Stimulated activated CD4-positive, alpha-beta T cell treated with anti-CD3 and anti-CD28 coated beads, TNF-alpha, amount 100 ng/mL, for 48 hours (primary cell): ENCODE measurements around the gene EDDM3A.
"Not testable (repeated sequence)": the region's sequence is repeated elsewhere in the genome, so short reads cannot be mapped to it uniquely, and the experiment has no call there.

Source experiments
- DNase-seq, 3 donors: peaks; one replicate each; pipeline ENCODE4 v3.0.0-alpha.2; 2020; ENCODE audit warnings: low read depth in 3 of 3

EDDM3A gene

DNA sequence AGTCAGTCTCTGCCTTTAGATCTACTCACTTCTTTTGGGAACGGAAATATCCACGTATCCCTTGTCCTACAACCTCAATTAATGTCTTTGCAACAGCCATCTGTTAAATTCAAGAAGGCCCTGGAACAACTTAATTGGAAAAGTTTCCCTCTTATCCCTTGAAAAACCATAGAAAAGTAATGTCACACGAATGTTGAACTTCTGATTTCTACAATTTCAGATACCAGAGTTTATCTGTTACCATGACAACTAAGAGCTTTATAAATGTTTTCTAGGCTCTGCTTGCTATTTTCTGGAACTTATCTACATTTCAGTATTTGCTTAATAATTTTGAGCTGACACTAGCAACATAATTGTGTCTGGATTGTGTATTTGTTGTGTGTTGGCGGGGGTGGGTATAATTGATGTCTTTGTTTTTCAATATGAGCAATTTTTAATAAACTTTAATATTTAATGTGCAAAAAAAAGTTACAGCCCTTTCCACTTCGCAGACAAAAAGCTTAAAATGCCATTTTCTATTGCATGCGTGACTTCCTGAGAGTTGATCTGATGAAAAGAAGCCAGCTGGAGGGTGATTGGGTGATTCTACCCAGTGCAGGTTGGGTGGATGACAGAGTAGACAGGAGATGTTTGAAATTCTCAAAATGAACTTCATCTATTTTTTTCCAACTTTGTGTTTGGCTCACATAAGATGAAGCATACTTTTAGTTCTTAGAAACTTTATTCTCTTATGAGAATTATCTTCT lies 11.8 kb upstream of the EDDM3A start:
- no peak for DNase-seq

GRCh38 chr14:20734430-20734806 lies 11.3 kb upstream of the EDDM3A start:
- DNase-seq, result no peak

DNA sequence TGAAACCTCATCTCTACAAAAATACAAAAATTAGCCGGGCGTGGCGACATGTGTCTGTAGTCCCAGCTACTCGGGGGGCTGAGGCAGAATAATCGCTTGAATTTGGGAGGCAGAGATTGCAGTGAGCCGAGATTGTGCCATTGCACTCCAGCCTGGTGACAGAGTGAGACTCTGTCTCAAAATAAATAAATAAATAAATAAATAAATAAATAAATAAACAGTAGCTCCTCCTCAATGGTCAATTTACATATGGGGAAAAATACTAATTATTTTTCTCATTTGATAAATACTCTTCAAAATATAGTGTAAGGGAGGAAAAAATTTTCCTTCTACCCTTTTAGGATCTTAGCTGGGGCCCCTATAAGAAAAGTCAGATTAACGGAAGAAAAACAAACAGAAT lies 7.4 kb upstream of the EDDM3A start:
- not testable (repeated sequence) for DNase-seq

DNA sequence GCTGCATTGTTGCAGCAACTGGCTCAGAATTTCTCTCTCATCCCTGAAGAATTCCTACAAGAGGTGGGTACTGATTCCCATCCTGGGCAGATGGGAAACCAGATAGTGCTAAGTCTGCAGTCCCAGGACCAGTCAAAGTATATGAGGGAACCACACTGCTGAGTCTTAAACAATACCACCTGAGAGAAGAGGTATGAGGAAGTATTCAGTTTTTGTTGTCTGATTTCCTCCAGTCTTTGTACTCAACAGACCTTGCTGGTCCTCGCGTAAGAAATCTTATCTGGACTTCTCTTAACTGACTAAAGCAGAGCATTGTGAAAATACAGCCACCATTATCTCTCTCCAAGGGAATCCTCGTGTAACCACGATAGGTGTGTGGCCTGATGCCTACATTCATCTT lies 3.6 kb upstream of the EDDM3A start:
- no peak for DNase-seq

DNA sequence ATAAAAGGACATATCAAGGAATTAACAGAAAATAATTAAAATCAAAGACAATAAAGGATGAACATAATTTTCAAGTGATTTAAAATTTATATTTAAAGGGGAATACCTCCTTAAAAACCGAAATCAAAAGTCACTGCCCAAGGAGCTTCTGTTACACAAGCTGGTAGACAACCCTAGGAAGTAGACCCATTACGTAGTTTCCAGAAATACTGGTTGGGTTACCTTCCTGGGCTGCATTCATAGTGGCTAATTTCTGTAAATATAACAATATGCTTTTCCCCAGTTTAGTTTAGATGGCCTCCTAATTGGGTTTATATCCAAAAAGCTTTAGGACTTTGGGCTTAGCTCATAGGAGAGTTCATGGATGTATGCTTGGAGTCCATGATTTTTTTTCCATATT lies 2.1 kb upstream of the EDDM3A start:
- DNase-seq, result no peak

DNA sequence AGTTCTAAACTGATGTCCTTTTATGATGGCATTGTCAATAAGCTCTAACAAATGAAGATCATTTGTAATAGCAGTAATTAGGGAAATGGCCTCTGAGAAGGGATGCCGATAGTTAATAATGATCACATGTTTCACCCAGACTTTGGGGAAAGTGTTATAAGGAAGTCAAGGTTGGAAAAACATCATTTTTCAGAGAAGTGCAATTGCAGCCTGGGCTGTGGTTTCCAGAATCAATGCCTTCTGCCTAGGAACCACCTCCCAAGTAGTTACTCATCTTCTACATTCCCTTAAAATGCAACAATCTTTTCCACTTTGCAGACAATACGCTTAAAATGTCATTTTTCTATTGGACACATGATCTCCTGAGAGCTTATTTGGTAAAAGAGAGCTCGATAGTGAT lies 879 bp downstream of the EDDM3A start:
- no peak for DNase-seq

DNA sequence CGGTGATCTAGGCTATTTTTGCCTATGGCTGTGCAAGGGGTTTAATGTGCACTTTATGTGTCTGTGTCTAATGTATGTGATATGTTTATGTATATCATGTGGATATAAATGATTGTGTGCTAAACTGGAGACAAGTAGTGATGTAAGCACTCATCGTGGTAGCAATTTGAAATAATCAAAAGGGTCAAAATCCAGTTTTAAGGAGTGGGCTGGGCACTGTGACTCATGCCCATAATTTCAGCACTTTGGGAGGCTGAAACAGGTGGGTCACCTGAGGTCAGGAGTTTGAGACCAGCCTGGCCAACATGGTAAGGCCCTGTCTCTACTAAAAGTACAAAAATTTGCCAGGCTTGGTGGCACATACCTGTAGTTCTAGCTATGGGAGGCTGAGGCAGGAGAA lies 2.8 kb downstream of the EDDM3A start:
- DNase-seq, result no peak

DNA sequence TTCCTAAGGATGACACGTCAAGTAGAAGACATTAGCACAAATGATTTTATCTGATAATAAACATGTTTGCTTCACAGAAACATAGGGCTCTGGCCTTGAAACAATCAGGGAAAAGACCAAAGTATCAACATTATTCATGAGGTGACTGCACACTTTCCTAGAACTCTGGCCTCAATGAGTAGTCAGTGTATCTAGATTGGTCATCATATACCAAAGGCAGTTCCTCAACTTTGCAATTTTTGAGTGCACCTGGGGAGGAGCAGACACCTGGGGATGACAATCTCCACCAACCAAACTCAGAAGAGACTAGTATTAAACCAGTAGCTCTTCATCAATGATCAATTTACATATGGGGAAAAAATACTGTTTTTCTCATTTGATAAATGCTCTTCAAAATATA lies 4.5 kb downstream of the EDDM3A start:
- DNase-seq, result no peak

- no peak for DNase-seq
Measured at GRCh38 chr14:20751963-20752562, 6.4 kb downstream of the EDDM3A start.

GRCh38 chr14:20754308-20754707 lies 8.6 kb downstream of the EDDM3A start:
- no peak for DNase-seq

- DNase-seq, result no peak
Measured at GRCh38 chr14:20755037-20755436, 9.3 kb downstream of the EDDM3A start.

DNA sequence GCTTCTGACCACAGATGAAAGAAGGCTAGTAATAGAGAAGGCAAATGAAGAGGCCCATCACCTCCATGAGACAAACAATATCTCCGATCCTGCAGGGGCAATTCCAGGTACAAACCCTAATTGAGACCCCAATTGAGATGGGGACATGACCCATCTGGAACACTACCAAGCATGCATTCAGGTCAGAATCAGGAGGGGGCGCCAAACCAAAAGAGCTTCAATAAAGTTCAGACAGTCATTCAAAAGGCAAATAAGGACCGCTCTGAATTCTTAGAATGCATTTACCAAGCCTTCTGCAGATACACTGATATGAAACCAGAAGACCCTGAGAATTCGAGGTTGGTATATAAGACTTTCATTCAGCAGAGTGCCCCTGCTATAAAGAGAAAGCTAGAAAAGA lies 12.3 kb downstream of the EDDM3A start:
- DNase-seq, result no peak

DNA sequence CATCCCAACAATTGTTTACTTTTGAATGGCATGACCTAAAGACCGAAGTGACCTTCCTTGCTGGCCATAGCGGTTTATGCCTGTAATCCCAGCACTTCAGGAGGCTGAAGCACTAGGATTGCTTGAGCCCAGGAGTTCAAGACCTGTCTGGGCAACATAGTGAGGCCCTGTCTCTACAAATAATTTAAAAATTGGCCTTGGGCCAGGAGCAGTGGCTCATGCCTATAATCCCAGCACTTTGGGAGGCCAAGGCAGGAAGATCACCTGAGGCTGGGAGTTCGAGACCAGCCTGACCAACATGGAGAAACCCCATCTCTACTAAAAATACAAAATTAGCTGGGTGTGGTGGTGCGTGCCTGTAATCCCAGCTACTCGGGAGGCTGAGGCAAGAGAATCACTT lies 13.8 kb downstream of the EDDM3A start:
- DNase-seq, result not testable (repeated sequence)

DNA sequence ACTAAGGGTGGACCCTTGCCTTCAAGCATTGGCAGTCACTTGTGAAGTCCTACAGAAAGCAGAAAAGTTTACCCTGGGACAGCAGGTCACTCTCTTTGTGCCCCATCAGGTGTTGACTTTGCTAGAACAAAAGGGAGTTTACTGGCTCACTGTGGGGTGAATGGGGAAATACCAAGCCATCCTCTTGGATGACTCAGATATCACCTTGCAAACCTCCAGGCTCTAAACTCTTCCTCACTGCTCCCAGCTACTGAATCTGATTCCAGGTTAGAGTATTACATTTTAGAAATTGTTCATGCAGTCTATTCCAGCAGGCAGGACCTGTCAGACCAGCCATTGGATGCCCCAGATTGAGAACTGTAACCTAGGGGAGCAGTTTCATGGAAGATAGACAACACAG lies 15.3 kb downstream of the EDDM3A start:
- DNase-seq, result no peak

GRCh38 chr14:20768593-20768892 lies 22.9 kb downstream of the EDDM3A start:
- no peak for DNase-seq

DNA sequence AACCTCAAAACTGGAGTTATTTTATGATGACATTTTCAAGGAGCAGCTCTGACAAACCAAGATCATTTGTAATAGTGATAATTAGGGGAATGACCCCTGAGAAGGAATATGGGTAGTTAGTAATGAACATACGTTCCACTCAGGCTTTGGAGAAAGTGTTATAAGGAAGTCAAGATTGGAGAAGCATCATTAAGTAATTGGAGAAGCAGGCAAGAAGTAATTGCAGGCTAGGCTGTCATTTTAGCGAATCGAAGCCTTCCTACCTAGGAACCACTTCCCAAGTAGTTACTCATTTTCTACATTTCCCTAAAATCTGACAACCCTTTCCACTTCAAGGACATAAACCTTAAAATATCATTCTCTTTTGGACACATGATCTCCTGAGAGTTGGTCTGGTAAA lies 23.7 kb downstream of the EDDM3A start:
- DNase-seq, result no peak

DNA sequence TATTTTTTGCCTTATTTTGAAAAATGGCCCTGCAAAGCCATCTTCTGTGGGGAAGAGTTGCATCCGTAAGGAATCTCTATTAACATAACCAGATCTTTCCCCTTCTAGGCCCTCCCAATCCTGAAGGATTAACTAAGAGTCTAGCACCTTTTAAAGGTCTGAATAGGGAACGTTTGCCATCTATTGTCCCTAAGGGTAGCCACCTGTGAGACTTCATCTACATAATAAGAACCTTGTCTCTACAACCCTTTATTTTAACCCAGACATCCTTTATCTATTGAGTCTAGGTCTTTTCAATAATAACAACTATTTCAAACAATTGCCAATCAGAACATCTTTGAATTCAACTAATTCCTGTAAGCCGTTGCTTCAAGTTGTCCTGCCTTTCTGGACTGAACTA lies 27.0 kb downstream of the EDDM3A start:
- no peak for DNase-seq

GRCh38 chr14:20774258-20774824 lies 28.7 kb downstream of the EDDM3A start:
- DNase-seq, result no peak

DNA sequence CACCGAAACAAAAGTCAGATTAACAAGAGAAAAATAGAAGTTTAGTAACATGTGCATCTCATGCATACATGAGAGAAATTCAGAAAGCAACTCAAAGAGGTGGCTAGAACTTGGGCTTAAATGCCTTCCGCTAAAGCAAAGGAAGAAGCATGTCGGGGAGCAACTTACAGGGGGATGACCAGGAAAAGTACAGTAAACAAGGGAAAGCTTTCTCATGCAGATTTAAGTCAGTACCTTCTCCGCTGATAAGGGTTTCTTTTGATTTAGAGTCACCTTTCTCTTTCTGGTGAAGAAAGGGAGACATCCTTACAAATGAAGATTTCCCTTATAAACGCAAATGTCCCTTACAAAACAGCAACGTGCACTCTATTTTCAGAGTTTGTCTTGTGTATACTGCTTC lies 29.4 kb downstream of the EDDM3A start:
- no peak for DNase-seq

DNA sequence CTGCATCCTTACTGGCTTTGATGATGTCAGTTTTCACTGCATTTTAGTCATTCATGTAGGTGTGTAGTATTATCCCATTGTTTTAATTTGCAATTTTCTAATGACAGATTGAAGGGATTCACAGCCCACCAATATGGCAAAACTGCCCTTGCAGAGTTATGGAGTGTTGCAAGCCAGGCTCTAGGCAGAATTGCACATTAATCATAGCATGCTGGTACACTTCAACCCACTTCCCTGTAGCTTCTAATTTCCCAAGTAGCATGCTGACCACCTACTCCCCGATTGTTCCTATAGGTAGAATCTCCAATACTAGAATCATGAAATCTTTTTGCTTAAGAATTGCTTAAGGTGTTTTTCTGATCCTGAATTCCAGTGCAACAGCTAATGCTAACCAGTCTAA lies 30.2 kb downstream of the EDDM3A start:
- DNase-seq, result no peak

GRCh38 chr14:20781803-20782202 lies 36.1 kb downstream of the EDDM3A start:
- no peak for DNase-seq

DNA sequence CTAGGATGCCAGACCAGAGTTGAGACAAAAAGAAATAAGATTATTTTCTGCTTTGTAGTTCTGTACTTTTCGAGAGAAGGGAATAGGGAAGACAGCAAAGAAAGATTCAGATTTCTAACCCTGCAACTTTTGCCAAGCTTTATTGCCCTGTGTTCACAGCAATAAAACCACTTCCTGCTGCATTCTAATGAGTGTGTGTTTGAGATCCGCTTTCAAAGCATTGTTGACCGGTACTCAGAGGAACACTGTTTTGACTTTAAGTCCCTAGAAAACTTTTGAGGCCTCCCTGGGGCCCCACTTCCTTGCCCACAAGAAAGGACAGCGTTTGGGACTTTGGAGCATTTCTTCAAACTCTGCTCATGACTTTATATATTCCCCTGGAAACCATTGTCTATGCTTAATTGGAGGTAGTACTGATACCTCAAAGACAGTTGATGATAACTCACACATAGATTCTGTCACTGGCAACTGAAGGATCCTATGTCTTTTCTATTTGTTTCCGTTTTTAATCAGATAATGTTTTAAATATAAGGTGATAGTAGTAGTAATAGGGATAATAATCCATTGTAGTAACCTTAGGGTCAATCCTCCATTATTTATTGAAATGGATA lies 36.7 kb downstream of the EDDM3A start:
- DNase-seq, result no peak

DNA sequence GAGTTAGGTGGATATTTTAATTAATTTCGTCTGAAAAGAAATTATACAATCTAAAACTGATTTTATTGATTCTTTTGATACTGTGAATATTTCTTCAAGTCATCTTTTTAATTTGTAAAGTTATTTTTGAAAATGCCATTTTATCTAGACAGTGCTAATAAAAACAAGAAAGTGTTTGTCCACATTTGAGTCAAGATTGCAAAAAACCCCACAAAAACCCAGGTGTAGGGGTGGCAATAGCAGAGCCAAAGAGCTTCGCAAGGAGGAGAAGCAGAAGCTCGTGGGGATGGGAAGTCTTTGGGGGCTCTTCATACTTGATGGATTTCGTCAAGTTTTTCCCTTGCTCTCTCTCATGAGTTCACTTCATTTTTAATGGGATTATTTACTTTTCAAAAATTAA lies 41.3 kb downstream of the EDDM3A start:
- no peak for DNase-seq
